LNCaP clone FGC (cell line): ENCODE data around the gene TAS2R14.

ENCODE experiments used
- DNase-seq: peaks from one replicate; pipeline ENCODE4 v3.0.0-alpha.2; 2011; ENCODE audit warnings: low read depth
- H3K4me3 ChIP-seq: 2 replicates; pipeline ENCODE4 v1.5.1; 2011; ENCODE audit warnings: mild to moderate bottlenecking, low read depth, low read length, control low read depth
- TF ChIP-seq, protein P1 (sequence below): IDR thresholded peaks from 2 replicates; pipeline ENCODE4 v1.5.1; 2012; ENCODE audit warnings: mild to moderate bottlenecking; ENCODE audit not compliant: control insufficient read depth, insufficient read depth; ENCODE audit errors: extremely low read depth

The TAS2R14 gene

DNA sequence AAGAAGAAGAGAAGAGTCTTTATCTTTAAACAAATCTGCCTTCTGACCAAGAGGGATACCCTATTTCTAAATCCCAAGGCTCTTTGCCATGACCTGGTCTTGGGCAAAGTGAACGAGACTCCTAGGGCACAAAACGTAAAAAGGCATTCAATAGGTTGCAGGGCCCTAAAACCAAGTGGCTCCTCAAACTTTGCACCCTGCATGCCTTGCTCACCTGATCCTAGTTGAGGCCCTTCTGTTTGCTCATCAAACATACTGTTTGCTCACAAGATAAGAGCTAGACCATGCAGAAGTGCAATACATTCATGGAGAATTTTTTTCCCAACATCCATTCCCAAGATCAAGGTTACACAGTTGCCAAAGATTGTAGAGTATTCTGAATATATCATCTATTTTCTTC, 47.1 kb downstream of the TAS2R14 start:
- TF ChIP-seq, protein P1, sequence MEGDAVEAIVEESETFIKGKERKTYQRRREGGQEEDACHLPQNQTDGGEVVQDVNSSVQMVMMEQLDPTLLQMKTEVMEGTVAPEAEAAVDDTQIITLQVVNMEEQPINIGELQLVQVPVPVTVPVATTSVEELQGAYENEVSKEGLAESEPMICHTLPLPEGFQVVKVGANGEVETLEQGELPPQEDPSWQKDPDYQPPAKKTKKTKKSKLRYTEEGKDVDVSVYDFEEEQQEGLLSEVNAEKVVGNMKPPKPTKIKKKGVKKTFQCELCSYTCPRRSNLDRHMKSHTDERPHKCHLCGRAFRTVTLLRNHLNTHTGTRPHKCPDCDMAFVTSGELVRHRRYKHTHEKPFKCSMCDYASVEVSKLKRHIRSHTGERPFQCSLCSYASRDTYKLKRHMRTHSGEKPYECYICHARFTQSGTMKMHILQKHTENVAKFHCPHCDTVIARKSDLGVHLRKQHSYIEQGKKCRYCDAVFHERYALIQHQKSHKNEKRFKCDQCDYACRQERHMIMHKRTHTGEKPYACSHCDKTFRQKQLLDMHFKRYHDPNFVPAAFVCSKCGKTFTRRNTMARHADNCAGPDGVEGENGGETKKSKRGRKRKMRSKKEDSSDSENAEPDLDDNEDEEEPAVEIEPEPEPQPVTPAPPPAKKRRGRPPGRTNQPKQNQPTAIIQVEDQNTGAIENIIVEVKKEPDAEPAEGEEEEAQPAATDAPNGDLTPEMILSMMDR, result no peak
- no peak overlapping the region for H3K4me3 ChIP-seq
- no peak for DNase-seq

DNA sequence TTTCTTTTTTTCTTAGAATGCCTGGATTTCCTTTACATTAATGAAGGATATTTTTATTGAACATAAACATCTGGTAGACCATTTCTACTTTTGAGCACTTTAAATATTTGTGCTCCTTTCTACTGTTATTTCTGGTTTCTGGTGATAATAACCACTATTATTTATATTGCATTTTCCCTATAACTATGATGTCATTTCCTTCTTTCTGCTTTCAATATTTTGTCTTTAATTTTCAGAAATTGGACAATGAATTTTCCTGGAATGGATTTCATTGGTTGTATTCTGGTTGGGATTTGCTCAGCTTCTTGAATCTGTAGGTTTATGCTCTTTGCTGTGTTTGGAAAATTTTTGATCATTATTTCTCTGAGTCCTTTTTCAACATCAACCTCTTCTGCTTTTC, 49.8 kb downstream of the TAS2R14 start:
- no peak overlapping the region for H3K4me3 ChIP-seq
- TF ChIP-seq, protein P1, result no peak
- DNase-seq, result no peak
